PC-9 (cell line): ENCODE results near the gene NAA38.

Experiments used
- CTCF ChIP-seq: fragments of 200-600 bp; sonication (generic); conservative IDR thresholded peaks from 2 replicates; pipeline ENCODE4 v1.6.1; 2017; ENCODE audit warnings: mixed run types, antibody characterized with exemption, mild to moderate bottlenecking, moderate library complexity
- EZH2 ChIP-seq: fragments of 200-600 bp; sonication (generic); IDR thresholded peaks from 2 replicates; pipeline ENCODE4 v1.8.0; 2017; ENCODE audit warnings: antibody characterized with exemption, low read depth

GRCh38 chr17:7855660-7856010 lies 1.7 kb downstream of the NAA38 start:
- no peak for TF ChIP-seq CTCF
- no peak for TF ChIP-seq EZH2
